WI38 (cell line): Measurements from ENCODE around the gene ST3GAL3.
A peak's percentile ranks its signal among the peaks of the same experiment; 100 is the strongest.

Source experiments
- H3K4me3 ChIP-seq: 2 replicates; pipeline ENCODE4 v1.5.1; 2011; ENCODE audit warnings: low read depth, mild to moderate bottlenecking, control low read depth, low read length
- CTCF ChIP-seq: IDR thresholded peaks from 2 replicates; pipeline ENCODE4 v1.5.1; 2012; ENCODE audit warnings: low read depth, mild to moderate bottlenecking, control low read depth, low read length

The ST3GAL3 gene

GRCh38 chr1:43974443-43975248 is 267.3 kb downstream of the ST3GAL3 start, which contains the start of gene ATP6V0B:
Gene ATP6V0B, plus strand, starts transcription at chr1:43974960. Its CDS starts 81 bp downstream, at chr1:43975041.
- peak within 1 kb of the TSS; percentile 92 for H3K4me3 ChIP-seq
- no peak for TF ChIP-seq CTCF

- TF ChIP-seq CTCF: no peak
- peak overlapping the region; percentile 92 for H3K4me3 ChIP-seq
These were observed 268.1 kb downstream of the ST3GAL3 start for GRCh38 chr1:43975249-43975961.

DNA sequence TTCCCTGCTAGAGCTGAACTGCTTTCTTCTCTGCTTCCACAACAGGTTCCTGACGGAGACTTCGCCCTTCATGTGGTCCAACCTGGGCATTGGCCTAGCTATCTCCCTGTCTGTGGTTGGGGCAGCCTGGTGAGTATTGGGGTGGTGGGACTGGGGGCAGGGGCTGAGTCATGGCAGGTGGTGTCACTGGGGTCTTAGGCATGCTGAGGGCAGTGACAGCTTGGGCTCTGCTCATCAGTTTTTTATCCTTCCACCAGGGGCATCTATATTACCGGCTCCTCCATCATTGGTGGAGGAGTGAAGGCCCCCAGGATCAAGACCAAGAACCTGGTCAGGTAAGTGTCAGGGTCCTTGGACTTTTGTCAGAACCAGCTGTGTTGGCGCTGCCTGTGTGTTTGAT is 268.7 kb downstream of the ST3GAL3 start:
- peak overlapping the region; percentile 92 for H3K4me3 ChIP-seq

GRCh38 chr1:43976890-43977289 is 269.6 kb downstream of the ST3GAL3 start:
- TF ChIP-seq CTCF: no peak
- no peak overlapping the region for H3K4me3 ChIP-seq

More for the DNA sequence above, 268.7 kb downstream of the ST3GAL3 start:
- TF ChIP-seq CTCF: no peak

DNA sequence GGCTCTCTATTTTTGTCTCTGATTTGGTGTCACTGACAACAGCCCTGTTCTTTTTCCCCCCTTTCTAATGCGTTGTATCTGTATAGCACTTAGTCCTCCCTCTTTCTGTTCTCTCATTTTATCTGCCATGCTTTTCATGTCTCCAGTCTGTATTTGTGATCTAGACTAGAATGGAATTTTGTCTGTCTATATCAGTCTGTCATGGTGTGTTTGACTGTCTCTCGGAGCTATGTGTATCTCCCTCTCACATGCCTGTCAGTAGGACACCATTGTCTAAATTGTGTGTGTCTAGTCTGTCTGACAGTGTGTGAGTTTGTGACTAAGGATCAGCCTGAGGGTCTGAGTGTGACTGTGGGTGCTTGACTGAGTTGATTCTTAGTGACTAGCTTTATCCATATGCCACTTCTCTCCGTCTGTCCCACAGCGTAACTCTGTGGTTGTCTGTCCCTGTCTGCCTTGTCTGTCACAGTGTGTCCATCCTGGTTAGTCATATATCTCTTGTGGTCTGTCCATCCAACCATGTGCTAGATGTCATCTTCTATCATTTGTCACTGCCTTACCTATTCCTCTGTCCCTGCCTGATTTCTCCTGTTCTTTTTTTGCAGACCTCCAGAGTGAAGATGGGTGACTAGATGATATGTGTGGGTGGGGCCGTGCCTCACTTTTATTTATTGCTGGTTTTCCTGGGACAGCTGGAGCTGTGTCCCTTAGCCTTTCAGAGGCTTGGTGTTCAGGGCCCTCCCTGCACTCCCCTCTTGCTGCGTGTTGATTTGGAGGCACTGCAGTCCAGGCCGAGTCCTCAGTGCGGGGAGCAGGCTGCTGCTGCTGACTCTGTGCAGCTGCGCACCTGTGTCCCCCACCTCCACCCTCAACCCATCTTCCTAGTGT is 270.3 kb downstream of the ST3GAL3 start:
- no peak for TF ChIP-seq CTCF
- H3K4me3 ChIP-seq: no peak overlapping the region

DNA sequence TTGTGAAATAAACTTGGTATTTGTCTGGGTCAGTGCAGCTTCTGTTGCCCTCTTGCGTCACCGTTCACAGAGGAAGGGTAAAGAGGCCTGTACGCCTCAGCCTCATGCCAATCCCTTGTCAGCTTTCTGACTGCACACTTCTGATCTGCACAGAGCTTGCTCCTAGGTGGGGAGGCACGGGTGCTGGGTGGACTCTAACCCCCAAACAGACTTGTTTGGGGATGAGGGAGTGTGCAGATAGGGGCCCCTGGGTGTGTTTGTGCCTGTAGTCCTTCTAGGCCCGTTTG is 270.9 kb downstream of the ST3GAL3 start:
- no peak for TF ChIP-seq CTCF
- peak overlapping the region; percentile 66 for H3K4me3 ChIP-seq
